ENCODE measurements around the gene ARHGAP44.
A peak's percentile ranks its signal among the peaks of the same experiment; 100 is the strongest.

ARHGAP44 gene

DNA sequence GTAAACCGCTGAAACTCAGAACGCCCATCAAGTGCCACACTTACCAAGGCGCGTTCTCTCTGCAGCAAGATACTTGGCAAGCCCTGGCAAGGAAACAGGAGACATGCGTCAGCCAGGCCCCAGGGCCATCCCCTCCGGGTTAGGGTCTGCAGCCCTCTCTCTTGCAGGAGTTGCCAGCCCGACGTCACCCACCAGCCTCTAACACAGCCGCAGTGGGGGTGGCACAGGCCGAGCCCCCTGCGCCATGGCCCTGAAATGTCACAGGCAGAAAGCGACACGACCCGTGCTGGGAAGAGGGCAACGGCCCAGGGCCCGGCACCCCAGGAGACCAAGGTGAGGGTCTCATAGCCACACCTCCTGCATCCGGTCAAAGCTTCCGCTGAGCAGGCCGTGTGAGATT, 206.6 kb downstream of the ARHGAP44 start:
- DNase-seq = no peak

DNA sequence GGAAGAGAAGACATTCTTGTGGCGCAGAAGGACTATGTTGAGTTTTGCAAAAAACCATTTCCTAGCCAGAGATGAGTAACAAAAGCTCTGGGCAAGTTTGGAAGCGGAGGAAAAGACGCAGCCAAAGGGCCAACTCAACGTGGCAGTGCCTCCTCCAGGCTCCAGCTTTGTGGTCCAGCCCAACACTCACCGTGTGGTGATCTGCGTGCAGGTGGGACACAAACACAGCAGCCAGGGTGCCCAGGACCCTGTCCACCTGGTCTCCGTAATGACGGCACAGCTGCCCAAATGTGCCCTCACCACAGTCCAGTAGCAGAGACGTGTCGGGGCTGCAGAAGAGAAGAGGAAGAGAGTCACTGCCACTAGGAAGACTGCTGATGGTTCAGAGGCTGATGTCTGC, 207.1 kb downstream of the ARHGAP44 start:
- DNase-seq = no peak

DNA sequence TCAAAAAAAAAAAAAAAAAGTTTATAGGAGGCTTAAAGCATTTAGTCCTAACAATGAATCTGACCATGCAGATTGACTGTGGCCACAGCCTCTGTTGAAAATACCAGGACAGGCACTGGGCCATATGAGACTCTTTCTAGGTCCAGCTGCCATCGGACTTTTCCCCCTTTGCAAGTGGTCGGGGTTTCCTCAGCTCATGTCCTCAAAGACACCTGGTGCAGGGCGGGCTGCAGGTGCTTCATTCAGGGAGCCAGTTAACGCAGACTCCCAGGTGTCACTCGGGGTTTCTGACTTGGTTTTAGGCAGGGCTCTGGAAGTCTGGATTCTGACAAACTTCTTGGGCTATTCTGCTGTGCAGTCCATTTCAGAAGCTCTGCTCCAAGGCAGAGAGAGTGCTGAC, 207.6 kb downstream of the ARHGAP44 start:
- no peak for DNase-seq

DNA sequence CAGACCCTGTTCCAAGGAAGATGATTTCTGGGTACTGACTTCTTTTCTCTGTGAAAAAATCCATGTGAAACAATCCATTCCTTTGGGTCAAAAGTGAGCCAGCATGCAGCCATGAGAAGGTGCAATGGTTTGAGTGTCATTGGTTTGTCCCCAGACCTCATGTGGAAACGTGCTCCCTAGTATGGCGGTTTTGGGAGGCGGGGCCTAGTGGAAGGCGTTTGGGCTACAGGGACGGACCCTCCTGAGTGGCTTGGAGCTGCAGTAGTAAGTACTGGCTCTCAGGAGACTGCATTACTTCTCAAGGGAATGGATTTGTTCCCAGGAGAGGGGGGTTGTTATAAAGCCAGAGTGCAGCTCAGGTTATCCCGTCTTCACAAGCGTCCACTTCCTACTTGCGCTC, 209.2 kb downstream of the ARHGAP44 start:
- no peak for DNase-seq

DNA sequence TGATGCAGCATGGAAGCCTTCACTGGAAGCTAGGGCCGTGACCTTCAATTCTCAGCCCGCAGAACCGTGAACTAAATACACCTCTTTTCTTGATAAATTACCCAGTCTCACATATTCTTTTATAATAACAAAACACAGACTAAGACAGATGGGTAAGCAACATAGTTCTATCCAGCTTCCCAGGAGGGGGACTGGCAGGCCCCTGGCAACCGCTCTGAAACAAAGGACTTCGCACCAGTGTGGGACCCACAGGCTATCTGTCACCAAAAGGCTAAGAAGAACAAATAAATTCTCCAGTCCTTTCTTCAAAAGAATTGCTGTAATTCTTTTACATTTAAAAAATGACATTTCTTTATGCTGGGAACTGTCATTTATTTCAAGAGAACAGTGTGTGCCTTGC, 209.6 kb downstream of the ARHGAP44 start:
- no peak for DNase-seq

DNA sequence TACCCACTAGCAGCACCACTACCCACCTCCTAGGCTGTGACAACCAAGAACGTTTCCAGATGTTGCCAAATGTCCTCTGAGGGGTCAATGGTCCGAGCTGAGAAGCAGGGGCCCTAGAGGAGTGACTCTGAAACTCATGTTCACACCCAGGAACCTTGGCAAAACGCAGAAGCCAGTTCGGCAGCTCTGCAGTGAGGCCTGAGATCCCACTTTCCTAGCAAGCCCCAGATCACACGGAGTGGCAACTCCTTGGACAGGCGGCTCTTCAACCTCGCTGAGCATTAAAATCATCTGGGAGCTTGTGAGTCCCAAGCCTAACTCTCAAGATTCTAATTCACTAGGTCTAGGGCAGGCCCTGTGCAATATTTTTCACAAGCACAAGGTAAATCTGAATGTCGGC, 211.3 kb downstream of the ARHGAP44 start:
- DNase-seq = no peak

DNA sequence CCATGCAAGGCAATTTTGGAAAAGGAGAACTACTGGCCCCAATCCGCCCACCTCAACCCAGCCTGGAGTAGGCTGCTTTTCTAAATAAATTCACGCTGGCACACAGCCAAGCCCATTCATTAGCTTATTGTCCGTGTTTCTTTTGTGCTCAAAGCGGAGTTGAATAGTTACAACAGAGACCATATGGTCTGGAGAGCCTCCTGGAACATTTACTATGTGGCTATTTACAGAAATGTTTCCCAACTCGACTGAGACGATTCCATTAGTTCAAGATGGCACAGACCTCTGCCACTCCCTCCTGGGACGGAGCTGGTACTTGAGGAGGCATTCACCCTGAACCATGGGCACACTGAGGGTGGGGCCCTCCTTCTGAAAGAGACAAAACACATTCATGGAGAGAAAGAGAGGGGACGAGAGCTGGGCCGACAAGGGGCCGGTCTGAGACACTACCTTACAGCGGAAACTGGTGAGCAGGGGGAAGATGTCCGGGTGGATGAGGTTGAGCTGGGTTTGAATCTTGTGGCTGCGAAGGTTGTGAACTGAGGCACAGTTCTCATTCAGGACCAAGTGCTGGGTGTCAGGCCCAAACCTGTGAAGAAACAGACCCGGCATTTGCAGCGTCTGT, 212.8 kb downstream of the ARHGAP44 start:
- DNase-seq = no peak

DNA sequence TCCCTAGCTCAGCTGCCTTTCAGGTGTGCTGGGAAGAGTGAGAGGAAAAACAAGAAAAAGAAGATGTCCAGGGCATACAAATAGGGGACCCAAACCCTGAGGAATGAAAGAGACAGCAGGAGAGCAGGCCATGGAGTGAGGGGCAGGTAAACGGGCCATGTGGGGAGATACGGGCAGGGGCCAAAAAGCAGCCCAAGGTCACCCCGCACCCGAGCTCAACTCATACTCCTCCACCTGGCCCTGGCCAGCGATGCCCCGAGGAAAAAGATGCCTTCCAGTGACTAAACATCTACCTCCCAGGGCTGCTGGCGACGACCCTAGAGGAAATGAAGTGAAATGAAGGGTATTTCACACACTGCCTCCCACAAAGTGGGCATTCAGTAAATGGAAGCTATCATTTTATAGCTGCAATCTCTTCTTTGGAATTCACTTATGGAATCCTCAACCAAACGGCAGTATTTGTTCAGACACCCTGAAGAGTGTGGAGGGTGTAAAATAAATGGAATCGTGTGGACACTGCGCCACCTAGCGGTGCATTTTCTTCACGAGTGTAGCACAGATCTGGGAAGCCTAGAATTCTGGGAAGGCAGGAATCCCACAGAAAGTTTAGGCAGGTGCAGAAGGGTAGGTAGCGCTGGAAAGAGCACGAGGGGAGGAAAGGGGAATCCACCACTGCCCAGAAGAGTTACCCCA, 213.6 kb downstream of the ARHGAP44 start:
- DNase-seq = peak; percentile 53

DNA sequence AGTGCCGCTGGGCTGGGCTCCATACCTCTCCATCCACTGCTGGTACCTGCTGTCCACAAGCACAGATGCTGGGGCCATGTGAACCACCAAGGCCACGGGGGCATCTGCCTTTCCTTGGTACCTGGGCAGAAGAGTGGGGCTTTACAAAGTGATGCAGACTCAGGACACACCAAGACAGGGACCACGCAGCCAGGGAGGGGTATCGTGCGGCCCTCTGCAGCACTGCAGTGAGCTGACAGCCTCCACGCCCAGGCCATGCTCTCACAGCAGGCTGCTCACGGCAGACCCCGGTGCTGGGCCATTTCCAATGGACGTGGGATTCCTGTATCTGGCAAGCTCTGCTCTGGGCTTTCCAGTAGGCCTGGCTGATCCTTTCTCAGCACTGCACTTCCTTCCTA, 214.2 kb downstream of the ARHGAP44 start:
- DNase-seq = no peak

DNA sequence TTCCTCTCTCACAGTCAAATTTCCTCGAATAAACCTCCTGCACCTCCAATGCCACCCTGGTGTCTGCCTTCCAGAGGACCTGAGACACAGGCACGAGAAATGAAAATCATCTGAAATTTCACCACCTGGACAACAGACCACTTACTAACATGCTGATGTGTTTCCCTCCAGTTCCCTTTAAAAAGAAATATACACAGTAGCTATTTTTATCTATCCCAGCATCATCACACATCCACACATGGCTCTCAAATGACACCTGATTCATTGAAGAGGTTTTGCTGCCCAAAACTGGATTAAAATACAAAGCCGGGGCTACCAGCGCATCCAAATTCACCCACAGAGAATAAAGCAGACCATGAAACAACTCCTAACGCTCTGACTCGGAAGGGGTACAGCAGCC, 214.6 kb downstream of the ARHGAP44 start:
- no peak for DNase-seq

DNA sequence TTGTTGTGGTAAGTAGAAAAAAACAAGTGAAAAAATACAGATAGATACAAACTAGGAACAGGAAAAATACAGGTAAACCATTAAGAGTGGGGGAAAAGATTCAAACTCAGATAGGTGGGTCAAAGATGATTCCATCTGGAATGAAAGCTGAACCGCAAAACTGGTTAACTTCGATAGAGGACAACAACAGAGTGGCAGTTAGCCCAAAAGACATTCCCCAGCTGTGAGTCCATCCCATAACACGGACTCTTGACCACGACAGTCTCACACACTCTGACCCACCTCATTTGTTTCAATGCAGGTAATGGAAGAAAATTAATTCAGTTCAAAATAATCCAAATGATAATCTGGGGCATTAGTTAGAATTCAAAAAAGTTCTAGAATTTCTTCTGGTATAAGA, 215.0 kb downstream of the ARHGAP44 start:
- no peak for DNase-seq

DNA sequence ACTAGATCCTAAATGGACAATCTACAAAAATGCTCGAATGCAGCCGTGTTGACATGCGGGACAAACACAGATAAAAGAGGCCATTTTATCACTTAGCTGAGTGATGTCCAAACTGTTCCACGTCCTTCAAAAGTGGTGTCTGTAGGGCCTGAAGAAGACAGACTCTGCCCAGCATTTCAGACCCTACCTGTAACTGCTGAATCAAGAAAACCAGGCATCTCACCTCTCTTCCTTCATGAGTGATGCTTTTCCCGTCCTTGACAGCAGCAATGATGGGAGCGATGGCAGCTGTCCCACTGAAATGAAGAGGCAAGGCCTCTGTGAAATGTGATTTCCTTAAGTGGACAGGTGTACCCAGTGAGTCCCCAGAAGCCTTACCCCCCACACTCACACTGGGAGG, 216.2 kb downstream of the ARHGAP44 start:
- DNase-seq = no peak

DNA sequence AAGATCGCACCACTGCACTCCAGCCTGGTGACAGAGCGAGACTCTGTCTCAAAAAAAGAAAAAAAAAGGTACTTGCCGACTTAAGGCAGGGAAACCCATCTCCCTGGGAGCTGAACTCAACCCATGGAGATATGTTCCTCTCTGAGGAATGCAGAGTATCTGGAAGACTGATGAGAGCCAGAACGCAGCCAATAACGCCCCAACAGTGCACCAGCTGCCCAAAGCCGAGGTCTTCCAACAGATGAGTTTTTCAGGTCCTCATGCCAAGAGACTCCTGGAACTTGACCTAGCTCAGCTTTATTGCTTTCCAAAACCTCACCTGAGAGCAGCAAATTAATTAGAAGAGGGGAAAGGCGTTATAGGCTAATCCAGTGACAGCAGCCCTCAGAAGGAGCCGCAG, 219.2 kb downstream of the ARHGAP44 start:
- DNase-seq = no peak

DNA sequence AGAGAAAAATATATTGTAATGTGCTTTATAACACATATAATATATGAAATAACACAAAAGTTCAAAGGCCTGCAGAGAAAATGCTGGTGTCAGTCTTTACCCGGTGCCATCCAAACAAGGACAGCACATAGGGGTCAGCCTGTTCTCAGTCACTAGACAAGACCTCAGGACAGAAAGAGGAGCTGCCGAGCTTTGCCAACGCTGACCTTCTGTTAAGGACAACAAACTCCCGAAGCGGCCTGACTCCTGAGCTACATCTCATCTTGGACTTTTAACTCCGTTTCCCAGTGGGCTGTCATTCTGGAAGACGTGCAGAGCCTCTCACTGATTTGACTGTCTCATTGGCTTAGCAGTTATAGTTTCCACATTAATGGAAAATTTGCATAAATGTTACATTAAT, 221.7 kb downstream of the ARHGAP44 start:
- no peak for DNase-seq

DNA sequence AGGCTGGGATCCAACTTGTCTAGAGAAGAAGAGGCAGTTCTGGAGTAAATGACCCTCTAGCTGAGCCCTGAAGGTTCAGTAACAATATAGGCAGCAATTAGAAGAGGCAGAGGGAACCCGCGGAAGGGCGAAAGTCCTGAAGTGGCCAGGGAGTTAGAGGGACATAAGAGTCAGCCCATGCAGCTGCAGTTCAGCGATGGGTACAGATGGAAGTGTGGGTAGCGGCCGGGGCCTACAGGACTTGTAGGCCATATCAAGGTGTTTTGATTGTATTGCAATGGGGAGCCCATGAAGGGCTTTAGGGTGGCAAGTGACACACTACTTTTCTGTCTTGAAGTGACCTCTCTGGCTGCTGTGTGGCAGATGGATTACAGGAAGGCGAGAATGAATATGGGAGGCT, 225.5 kb downstream of the ARHGAP44 start:
- DNase-seq = no peak

DNA sequence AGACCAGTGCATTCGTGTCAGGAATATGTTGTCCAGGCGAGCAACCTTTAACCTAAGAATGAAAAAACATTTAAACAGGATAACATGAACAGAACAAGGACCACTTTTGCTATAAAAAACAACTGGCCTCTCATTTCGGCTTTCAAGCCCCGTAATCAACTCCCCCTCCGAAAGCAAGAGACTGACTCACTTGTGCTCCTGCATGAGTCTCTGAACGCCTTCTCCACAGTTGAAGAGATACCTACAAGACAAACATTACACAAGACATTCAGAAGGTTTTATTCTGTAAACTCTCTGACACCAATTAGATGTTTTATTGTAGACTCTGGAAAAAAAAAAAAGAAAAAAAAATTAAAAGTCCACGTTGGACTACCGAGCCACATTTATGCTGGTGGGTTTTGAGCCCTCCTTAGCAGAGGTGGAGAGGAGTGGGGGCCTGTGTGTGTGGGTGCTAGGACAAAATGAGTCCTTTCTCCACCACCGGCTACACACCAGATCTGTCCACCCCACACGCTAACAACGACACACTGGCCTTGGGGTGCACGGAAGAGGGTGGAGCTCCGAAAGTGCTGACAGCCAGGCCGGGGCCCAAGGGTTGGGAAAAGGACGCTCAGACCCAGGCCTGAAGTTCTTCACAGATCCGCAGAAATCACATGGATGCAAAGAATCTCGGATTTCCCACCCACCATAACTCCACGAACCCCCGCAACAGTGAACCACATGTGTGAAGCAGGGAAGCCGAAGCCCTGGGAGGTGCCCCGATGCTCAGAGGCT, 227.8 kb downstream of the ARHGAP44 start:
- DNase-seq = no peak

DNA sequence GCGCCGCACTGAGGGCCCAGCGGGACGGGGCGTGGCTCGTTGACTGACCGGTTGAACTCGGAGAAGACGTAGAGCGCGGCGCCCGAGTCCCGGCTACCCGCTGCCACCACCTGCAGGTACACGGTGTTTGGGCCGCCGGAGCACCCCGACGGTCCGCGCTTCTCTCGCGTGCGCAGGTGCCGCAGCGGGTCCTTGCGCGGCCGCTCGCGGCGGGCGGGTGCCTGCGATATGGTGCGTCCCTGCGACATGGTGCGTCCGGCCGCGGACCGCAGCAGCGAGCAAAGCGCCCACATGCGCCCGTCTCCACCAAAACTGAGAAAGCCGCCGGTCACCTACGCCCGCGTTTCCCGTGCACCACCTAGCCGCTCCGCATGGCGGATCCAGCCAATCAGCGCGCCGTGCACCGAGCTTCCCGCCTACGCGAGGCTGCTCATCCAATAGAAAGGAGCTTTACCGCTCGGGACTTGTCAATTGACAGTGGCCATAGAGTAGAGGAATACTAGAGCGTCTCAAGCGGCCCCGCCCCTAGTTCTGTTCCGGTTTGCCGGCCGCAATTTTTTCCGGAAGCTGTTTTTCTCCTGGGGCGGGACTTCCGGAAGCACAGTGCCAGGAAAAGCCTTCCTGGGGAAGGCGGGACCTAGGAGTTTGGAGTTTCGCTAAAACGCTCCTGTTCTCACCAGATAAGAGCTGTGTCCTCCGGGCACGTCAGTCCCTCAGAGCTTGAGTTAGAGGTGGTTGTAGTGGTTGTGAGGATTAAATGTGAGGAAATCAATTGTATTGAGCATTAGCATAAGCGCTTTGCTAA, 228.6 kb downstream of the ARHGAP44 start, which contains the start of gene ELAC2:
ELAC2 (minus strand) TSS at position 373 of the 805 bp plus-strand sequence; CDS start at position 293, 80 bp downstream.
- peak; percentile 96 for DNase-seq

DNA sequence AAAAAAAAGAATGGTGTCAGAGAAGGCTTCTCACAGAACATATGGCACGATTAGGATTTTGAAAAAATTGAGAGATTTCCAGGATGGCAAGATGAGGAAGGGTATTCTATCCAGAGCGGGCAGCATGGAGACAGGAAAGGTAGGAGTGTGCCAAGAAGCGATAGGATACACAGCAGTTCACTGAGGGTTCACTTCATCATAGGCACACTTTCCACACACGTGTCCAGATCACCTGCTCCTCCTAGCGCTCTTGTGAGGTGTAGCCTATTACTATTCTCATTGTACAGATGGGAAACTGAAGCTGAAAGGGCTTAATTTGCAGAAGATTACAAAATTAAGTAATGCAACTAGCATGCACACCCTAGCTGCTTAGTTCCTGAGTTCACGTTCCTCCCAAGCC, 234.7 kb downstream of the ARHGAP44 start:
- no peak for DNase-seq

DNA sequence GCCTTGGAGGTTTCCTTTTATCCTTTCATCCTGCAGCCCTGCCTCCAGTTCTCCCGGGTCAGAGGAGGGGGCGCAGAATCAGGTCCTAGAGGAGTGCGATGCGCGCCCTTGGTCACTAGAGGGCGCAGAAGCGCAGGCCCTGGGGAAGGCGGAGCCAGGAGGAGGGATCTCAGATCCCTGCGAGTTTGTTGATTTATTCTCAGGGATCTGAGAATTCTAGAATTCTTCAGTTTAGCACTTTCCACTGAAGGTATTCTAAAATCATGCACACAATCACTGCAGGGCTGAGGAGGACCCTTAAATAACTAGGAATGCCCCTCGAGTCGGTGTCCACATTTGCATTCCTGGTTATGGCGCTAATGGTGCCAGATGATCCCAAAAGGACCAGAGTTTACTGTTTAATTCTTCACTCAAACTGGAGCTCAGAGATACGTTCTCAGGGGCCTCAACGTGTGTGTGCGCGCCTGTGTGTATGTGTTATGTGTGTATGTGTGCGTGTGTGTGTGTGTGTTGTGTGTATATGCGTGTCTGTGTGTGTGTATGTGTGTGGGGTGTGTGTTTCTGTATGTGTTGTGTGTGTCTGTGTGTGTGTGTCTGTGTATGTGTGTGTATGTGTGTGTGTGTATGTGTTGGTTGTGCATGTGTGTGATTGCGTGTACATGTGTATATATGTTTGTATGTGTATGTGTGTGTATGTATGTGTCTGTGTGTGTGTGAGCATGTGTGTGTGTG, 235.4 kb downstream of the ARHGAP44 start:
- peak; percentile 77 for DNase-seq

DNA sequence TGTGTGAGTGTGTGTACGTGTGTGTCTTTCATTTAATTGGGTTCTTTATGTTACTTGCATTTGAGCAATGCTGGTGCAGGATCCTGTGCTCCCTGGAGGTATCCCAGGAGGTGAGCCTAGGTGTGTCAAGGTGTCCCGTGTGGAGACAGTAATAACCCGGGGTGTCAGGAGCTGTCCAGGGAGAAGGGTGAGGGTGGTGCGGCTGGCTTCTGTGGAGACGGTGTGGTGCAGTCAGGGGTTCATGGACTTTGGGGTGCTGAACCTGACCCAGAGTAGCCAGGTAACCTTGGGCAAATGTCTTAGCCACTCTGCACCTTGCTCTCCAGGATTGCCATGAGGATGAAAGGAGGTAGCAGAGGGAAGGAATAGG, 235.9 kb downstream of the ARHGAP44 start:
- no peak for DNase-seq

DNA sequence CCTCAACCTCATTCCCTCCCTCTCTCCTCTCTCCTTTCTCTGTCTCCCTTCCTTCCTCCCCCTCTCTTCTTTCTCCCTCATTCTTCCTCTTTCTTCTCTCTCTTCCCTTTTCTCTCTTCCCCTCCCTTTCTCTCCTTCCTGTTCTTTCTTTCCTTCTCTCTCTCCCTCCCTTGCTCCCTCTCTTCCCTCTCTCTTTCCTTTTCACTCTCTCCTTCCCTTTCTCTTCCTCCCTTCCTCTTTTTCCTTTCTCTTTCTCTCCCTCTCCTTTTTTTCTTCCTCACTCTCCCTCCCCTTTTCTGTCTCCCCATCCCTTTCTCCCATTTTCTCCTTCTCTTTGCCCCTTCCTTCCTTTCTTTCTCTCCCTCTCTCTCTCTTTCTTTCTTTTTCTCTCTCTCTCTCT, 236.4 kb downstream of the ARHGAP44 start:
- DNase-seq = no peak

DNA sequence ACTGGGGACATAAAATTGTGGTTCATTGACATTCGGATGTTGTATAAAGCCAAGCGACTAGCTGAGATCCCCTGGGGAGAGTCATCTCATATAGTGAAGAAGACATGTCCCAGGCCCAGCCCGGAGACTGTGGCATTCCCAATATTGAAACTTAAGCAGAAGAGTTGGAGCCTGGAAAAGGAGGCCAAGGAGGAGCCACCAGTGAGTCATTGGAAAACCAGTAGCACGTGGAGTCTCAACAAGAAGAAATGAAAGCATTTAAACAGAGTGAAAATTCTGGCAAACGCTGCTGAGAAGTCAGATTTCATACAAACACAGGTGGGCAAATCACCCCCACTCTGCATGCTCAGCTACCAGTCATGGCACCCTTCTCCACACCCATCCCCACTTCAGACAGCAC, 237.9 kb downstream of the ARHGAP44 start:
- DNase-seq = no peak

DNA sequence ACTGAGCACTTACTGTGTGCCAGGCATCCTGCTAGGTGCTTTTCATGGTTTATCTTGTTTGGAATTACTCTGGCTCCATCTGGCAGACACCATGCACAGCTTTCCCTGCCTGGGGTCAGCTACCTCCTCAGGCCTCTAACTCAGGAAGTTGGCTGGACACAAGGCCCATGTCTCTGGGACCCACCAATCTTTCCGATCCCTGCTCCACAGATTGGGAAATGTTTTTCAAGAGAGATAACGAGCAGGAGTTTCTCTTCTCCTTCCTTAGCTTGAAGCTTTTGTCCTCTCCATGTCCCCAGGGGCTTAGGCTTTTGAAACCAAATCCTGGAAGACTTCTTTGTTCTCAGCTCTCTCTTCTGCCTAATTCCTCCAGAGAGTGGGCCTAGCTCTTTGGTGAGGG, 240.0 kb downstream of the ARHGAP44 start:
- DNase-seq = no peak
